ENCODE measurements around the gene ZFC3H1. TPM values are rescaled to one million over a fixed set of nuclear protein-coding genes. Genes with fewer than 3 reads are reported as not detected.

The ZFC3H1 gene
- total RNA-seq, 1 experiment from 2014 or later, result 24.4 TPM

DNA sequence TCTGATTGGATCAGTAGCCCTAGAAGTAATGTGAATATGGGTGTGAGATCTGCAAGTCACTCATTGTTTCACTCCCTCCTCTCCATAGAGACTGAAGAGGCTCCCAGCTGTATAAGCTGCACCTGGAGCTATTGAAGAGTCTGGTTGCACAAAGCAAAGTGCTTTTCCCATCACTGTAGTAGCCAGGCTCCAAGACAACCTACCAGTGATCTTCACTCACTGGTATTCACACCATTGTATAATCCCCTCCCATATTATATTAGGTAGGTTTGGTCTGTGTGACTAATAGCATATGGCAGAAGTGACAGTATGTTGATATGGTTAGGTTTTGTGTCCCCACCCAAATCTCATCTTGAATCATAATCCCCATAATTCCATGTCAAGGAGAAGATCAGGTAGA, 64.4 kb downstream of the ZFC3H1 start:
- H3K27me3 ChIP-seq (ENCODE audit: insufficient read depth, low read length), result no peaks in the 10 kb centered on the region
- H2BK5ac ChIP-seq (ENCODE audit: insufficient read length, low read length), result no peak overlapping the region
- H2BK12ac ChIP-seq (ENCODE audit: insufficient read length, low read depth, low read length), result no peak overlapping the region
- H2BK20ac ChIP-seq (ENCODE audit: low read depth, low read length, poor library complexity, severe bottlenecking), result no peak overlapping the region
- no peaks in the 10 kb centered on the region for H3K79me2 ChIP-seq (ENCODE audit: insufficient read depth, low read length)
- peaks cover 8 to 13% of the 10 kb centered on the region in 2 experiments for H3K4me1 Mint-ChIP-seq
- no peak overlapping the region for H3K18ac ChIP-seq (ENCODE audit: insufficient read length, low read depth, low read length)
- H3K27ac Mint-ChIP-seq, result no peak overlapping the region; a peak in 1 of 7 replicates
- H4K5ac ChIP-seq (ENCODE audit: insufficient read length, low read depth, low read length), result no peak overlapping the region
- H3K27me3 Mint-ChIP-seq (ENCODE audit: low read depth), result no peaks in the 10 kb centered on the region
- TF ChIP-seq, protein P1, sequence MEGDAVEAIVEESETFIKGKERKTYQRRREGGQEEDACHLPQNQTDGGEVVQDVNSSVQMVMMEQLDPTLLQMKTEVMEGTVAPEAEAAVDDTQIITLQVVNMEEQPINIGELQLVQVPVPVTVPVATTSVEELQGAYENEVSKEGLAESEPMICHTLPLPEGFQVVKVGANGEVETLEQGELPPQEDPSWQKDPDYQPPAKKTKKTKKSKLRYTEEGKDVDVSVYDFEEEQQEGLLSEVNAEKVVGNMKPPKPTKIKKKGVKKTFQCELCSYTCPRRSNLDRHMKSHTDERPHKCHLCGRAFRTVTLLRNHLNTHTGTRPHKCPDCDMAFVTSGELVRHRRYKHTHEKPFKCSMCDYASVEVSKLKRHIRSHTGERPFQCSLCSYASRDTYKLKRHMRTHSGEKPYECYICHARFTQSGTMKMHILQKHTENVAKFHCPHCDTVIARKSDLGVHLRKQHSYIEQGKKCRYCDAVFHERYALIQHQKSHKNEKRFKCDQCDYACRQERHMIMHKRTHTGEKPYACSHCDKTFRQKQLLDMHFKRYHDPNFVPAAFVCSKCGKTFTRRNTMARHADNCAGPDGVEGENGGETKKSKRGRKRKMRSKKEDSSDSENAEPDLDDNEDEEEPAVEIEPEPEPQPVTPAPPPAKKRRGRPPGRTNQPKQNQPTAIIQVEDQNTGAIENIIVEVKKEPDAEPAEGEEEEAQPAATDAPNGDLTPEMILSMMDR (conservative IDR thresholded peaks at IDR 0.05), result no peak
- no peak overlapping the region for H2BK15ac ChIP-seq (ENCODE audit: low read depth, low read length)
- H3K56ac ChIP-seq (ENCODE audit: insufficient read length, low read depth, low read length), result no peak overlapping the region
- H3K9ac ChIP-seq (ENCODE audit: extremely low read depth, insufficient read length, low read length), result no peak overlapping the region
- no peak overlapping the region for H2AK5ac ChIP-seq (ENCODE audit: insufficient read length, low read length)
- H3K23ac ChIP-seq (ENCODE audit: insufficient read length, low read depth, low read length), result no peak overlapping the region
- no peaks in the 10 kb centered on the region for H3K9me3 ChIP-seq (ENCODE audit: control insufficient read depth, low read depth, low read length)
- H3K9me3 Mint-ChIP-seq, result no peaks in the 10 kb centered on the region; a peak in 1 of 5 replicates
- no peak overlapping the region for H4K91ac ChIP-seq (ENCODE audit: insufficient read length, low read depth, low read length)
- H3K79me1 ChIP-seq (ENCODE audit: insufficient read depth, low read depth, low read length, poor library complexity, severe bottlenecking), result no peaks in the 10 kb centered on the region
- DNase-seq, result no peak
- no peak overlapping the region for H3K4me3 Mint-ChIP-seq
- H3K4ac ChIP-seq (ENCODE audit: low read depth, low read length), result no peak overlapping the region
- no peak overlapping the region for H3K4me2 ChIP-seq (ENCODE audit: insufficient read depth, insufficient read length, low read length)
- no peak overlapping the region for H4K8ac ChIP-seq (replicated peaks; ENCODE audit: insufficient read length, low read depth, low read length)
- no peaks in the 10 kb centered on the region for H4K20me1 ChIP-seq (ENCODE audit: control insufficient read depth, insufficient read depth, insufficient read length)
- H3T11ph ChIP-seq (ENCODE audit: low read length), result no peak overlapping the region
- no peak overlapping the region for H3K27ac ChIP-seq (ENCODE audit: insufficient read length, low read depth, low read length)
- no peaks in the 10 kb centered on the region for H3K23me2 ChIP-seq (ENCODE audit: insufficient read length, low read depth, low read length, poor library complexity, severe bottlenecking)
- no peak overlapping the region for H3K14ac ChIP-seq (ENCODE audit: insufficient read depth, low read length)
- H3K36me3 Mint-ChIP-seq (ENCODE audit: insufficient read depth in 1 of 3, low read depth in 3 of 3), result no peaks in the 10 kb centered on the region
- no peak overlapping the region for H2BK120ac ChIP-seq (ENCODE audit: low read depth, low read length, poor library complexity, severe bottlenecking)
- H3K4me1 ChIP-seq (ENCODE audit: insufficient read depth, low read length), result 0 out of 2 replicates have a peak, but pooled peaks cover 5% of the 10 kb centered on the region
- no peak overlapping the region for H2AFZ ChIP-seq (ENCODE audit: low read length)
